Trophoblast cell (in vitro differentiated cells and primary cell): ENCODE results near the gene MYO1E.

Source experiments
- DNase-seq, 2 donors: peaks; one replicate each; pipeline ENCODE4 v3.0.0-alpha.2; 2016
- H2AFZ ChIP-seq: 2 replicates; pipeline ENCODE4 v1.6.1; 2013; ENCODE audit warnings: low read length, moderate library complexity, mild to moderate bottlenecking; ENCODE audit not compliant: insufficient read depth, poor library complexity
- H2AK5ac ChIP-seq: 2 replicates; pipeline ENCODE4 v1.6.1; 2013; ENCODE audit warnings: mild to moderate bottlenecking, low read length
- H2BK120ac ChIP-seq: 2 replicates; pipeline ENCODE4 v1.6.1; 2013; ENCODE audit warnings: low read length, mild to moderate bottlenecking, moderate library complexity; ENCODE audit not compliant: insufficient read depth, poor library complexity
- H2BK12ac ChIP-seq: 2 replicates; pipeline ENCODE4 v1.6.1; 2013; ENCODE audit warnings: mild to moderate bottlenecking, low read length, moderate library complexity
- H2BK5ac ChIP-seq: 2 replicates; pipeline ENCODE4 v1.6.1; 2013; ENCODE audit warnings: low read length, low read depth, moderate library complexity, mild to moderate bottlenecking; ENCODE audit not compliant: poor library complexity
- H3K14ac ChIP-seq: 2 replicates; pipeline ENCODE4 v1.6.1; 2013; ENCODE audit warnings: mild to moderate bottlenecking, low read length
- H3K18ac ChIP-seq: 2 replicates; pipeline ENCODE4 v1.6.1; 2013; ENCODE audit warnings: mild to moderate bottlenecking, low read length
- H3K23ac ChIP-seq: 2 replicates; pipeline ENCODE4 v1.6.1; 2013; ENCODE audit warnings: low read length
- H3K27ac ChIP-seq: 2 replicates; pipeline ENCODE4 v1.5.1; 2013; ENCODE audit warnings: low read depth, mild to moderate bottlenecking, inconsistent platforms, low read length, moderate library complexity
- H3K27me3 ChIP-seq: 2 replicates; pipeline ENCODE4 v1.6.1; 2013; ENCODE audit warnings: inconsistent platforms, mild to moderate bottlenecking, low read length, moderate library complexity; ENCODE audit not compliant: insufficient read depth
- H3K36me3 ChIP-seq, 2 experiments: 1 replicate in 1 of 2; 2 replicates in 1 of 2; pipeline ENCODE4 v1.6.1; 2013; ENCODE audit warnings: low read length in 2 of 2, mild to moderate bottlenecking in 2 of 2, moderate library complexity in 1 of 2; ENCODE audit not compliant: insufficient read depth in 2 of 2, control insufficient read depth in 1 of 2
- H3K4ac ChIP-seq: 2 replicates; pipeline ENCODE4 v1.6.1; 2013; ENCODE audit warnings: low read depth, mild to moderate bottlenecking, low read length, moderate library complexity
- H3K4me1 ChIP-seq, 2 experiments: 1 replicate in 1 of 2; 2 replicates in 1 of 2; pipeline ENCODE4 v1.6.1; 2013; ENCODE audit warnings: low read length in 2 of 2, mild to moderate bottlenecking in 2 of 2, moderate library complexity in 1 of 2; ENCODE audit not compliant: insufficient read depth in 2 of 2, control insufficient read depth in 1 of 2
- H3K4me2 ChIP-seq: 2 replicates; pipeline ENCODE4 v1.6.1; 2013; ENCODE audit warnings: inconsistent platforms, mild to moderate bottlenecking, low read length, moderate library complexity
- H3K4me3 ChIP-seq: 2 replicates; pipeline ENCODE4 v1.5.1; 2013; ENCODE audit warnings: mild to moderate bottlenecking, low read depth, low read length, inconsistent platforms
- H3K79me1 ChIP-seq: one replicate; pipeline ENCODE4 v1.6.1; 2013; ENCODE audit warnings: low read length
- H3K79me2 ChIP-seq: 2 replicates; pipeline ENCODE4 v1.6.1; 2013; ENCODE audit warnings: low read length, mild to moderate bottlenecking; ENCODE audit not compliant: control insufficient read depth, insufficient read depth, poor library complexity
- H3K9ac ChIP-seq: 2 replicates; pipeline ENCODE4 v1.6.1; 2013; ENCODE audit warnings: mild to moderate bottlenecking, low read length
- H3K9me3 ChIP-seq: 2 replicates; pipeline ENCODE4 v1.6.1; 2013; ENCODE audit warnings: low read depth, mild to moderate bottlenecking, control low read depth, inconsistent platforms, low read length; ENCODE audit not compliant: insufficient read depth
- H4K12ac ChIP-seq: 2 replicates; pipeline ENCODE4 v1.6.1; 2013; ENCODE audit warnings: low read depth, mild to moderate bottlenecking, low read length, moderate library complexity
- H4K8ac ChIP-seq: 2 replicates; pipeline ENCODE4 v1.6.1; 2013; ENCODE audit warnings: low read depth, mild to moderate bottlenecking, low read length, moderate library complexity
- H4K91ac ChIP-seq: one replicate; pipeline ENCODE4 v1.6.1; 2013; ENCODE audit warnings: low read depth, mild to moderate bottlenecking, low read length, moderate library complexity
- WGBS: extraction: QIAGEN DNeasy Blood & Tissue Kit; methylation state at CpG from one replicate; pipeline ENCODE4 v1.1.7; 2013; ENCODE audit warnings: missing lambda C conversion rate; ENCODE audit not compliant: insufficient read length, insufficient coverage; ENCODE audit errors: extremely low coverage; 5-methylcytosine and 5-hydroxymethylcytosine counted together

MYO1E gene

DNA sequence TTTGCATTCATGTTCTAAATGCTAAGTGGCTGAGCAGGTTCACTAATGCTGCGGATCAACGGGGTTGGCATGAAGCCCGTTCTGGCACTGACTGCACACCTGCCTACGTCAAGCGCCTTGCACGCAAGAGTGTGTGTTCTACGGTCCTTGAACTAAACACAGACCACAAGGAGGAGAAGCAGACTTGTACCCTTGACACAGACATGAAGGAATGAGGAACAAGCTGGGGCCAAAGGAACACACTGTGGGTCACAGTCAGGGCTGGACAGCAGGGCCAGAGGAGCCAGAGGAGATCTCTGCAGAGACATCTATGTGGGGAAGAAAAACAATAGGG lies 214.0 kb downstream of the MYO1E start:
- Histone ChIP-seq H3K4ac (no peak overlapping the region), H2BK12ac (no peak overlapping the region), H3K36me3 (peaks cover 25 to 27% of the 10 kb centered on the region in 2 experiments), H2BK5ac (no peak overlapping the region), H3K79me1 (no peaks in the 10 kb centered on the region), H2AK5ac (no peak overlapping the region), H3K27ac (no peak overlapping the region), H3K9me3 (no peaks in the 10 kb centered on the region), H4K12ac (no peak overlapping the region), H4K91ac (no peak overlapping the region), H3K27me3 (no peaks in the 10 kb centered on the region), H3K9ac (no peak overlapping the region), H3K4me2 (no peak overlapping the region), H3K4me3 (no peak overlapping the region), H3K23ac (no peak overlapping the region), H3K14ac (no peak overlapping the region), H2AFZ (no peak overlapping the region), H3K4me1 (no peaks in the 10 kb centered on the region), H3K18ac (no peak overlapping the region), H4K8ac (no peak overlapping the region), H2BK120ac (no peak overlapping the region), H3K79me2 (no peaks in the 10 kb centered on the region)
- DNase-seq, result no peak
- no CpG with 5 or more reads among the region's 7 CpGs for WGBS

DNA sequence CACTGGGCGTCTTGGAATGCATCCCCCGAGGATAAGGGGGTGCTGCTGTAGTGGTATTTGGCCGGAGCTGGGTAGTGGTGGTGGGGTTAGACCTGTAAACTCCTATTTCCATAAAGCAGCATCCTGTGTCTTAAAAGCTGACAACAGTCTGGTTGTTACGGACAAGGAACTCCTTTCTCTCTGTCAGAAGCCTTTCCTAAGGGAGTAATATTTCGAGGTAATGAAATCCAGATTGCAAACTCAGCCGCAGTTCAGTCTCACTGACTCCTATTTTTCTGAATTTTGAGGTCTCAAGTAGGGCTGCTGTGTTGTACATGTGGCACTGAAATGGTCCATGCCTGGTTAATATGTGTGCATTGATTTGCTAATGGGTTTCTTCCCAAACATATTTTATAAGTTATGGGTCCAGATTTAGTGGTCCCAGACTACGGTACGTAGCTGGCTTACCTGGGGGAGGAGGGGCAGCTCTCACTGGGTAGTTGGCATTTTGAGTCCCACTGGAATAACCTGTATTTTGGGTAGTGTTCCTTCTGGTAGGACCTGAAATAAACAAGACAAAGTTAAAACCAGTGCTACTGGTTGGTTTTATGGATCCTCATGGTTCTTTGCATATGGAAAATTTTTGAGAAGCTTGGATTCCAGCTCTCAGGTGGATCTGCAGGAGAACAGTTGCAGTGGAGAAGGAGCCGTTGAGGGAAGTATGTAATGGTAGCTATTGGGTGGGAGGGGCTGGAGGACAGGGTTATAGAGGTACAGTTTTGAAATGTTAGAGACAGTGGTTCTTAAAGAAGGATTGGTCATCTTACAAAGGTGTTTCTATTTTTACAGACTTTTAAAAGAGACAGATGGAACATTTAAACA lies 214.6 kb downstream of the MYO1E start:
- Histone ChIP-seq H4K91ac (no peak overlapping the region), H3K14ac (no peak overlapping the region), H3K4me1 (no peaks in the 10 kb centered on the region), H3K23ac (no peak overlapping the region), H3K4me2 (no peak overlapping the region), H2BK5ac (no peak overlapping the region), H3K27me3 (no peaks in the 10 kb centered on the region), H3K18ac (no peak overlapping the region), H3K79me1 (no peaks in the 10 kb centered on the region), H3K4ac (no peak overlapping the region), H3K4me3 (no peak overlapping the region), H3K36me3 (peaks cover 27 to 32% of the 10 kb centered on the region in 2 experiments), H3K27ac (no peak overlapping the region), H2AFZ (no peak overlapping the region), H4K12ac (no peak overlapping the region), H4K8ac (no peak overlapping the region), H2BK12ac (no peak overlapping the region), H3K9me3 (no peaks in the 10 kb centered on the region), H3K79me2 (no peaks in the 10 kb centered on the region), H2AK5ac (no peak overlapping the region), H2BK120ac (no peak overlapping the region), H3K9ac (no peak overlapping the region)
- no CpG with 5 or more reads among the region's 9 CpGs for WGBS
- DNase-seq, result no peak

DNA sequence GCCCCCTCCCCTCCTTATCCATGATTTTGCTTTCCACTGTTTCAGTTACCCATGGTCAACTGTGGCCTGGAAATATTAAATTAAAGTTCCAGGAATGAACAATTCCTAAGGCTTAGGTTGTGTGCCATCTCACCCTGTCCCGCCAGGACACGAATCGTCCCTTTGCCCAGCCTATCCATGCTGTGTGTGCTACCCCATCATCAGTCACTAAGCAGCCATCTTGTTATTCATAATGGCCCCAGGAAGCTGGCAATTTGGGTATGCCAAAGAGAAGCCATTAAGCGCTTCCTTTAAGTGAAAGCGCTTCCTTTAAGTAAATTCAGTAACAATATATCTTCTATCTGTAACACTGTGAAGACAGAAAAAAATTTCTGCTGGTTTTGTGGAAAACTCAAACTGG lies 215.3 kb downstream of the MYO1E start:
- no peak overlapping the region for H2BK12ac ChIP-seq
- no peak overlapping the region for H2AK5ac ChIP-seq
- H3K79me1 ChIP-seq, result no peaks in the 10 kb centered on the region
- no peak overlapping the region for H3K27ac ChIP-seq
- H3K27me3 ChIP-seq, result no peaks in the 10 kb centered on the region
- no peak overlapping the region for H3K4ac ChIP-seq
- no peak overlapping the region for H3K23ac ChIP-seq
- H3K36me3 ChIP-seq, result peaks cover 27 to 38% of the 10 kb centered on the region in 2 experiments
- no peak overlapping the region for H3K4me2 ChIP-seq
- no peaks in the 10 kb centered on the region for H3K79me2 ChIP-seq
- no peaks in the 10 kb centered on the region for H3K9me3 ChIP-seq
- no peak overlapping the region for H2AFZ ChIP-seq
- no peaks in the 10 kb centered on the region for H3K4me1 ChIP-seq
- no peak overlapping the region for H2BK5ac ChIP-seq
- H3K18ac ChIP-seq, result no peak overlapping the region
- no peak for DNase-seq
- no peak overlapping the region for H3K4me3 ChIP-seq
- no peak overlapping the region for H4K12ac ChIP-seq
- no peak overlapping the region for H4K8ac ChIP-seq
- no peak overlapping the region for H3K9ac ChIP-seq
- WGBS, result no CpG with 5 or more reads among the region's 5 CpGs
- no peak overlapping the region for H4K91ac ChIP-seq
- no peak overlapping the region for H2BK120ac ChIP-seq
- no peak overlapping the region for H3K14ac ChIP-seq

DNA sequence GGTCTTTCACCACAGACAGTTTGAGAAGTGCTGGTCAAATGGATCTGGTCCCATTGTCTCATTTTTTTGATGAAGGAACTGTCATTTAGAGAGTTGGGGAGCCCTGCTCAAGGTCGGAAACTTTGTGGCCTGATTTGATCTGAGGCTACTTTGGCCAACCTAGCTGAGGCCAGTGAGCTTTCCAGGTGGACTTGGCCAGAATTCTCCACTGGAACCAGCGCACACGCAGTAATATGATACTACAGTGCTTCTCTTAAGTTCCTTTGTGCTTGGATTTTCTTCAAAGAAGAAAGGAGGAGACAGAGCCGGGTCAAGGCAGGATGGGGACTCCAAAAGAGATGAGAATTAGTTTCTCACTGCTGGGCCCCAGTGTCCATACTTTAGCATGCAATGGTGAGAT lies 217.2 kb downstream of the MYO1E start:
- DNase-seq, result no peak
- Histone ChIP-seq H4K91ac (no peak overlapping the region), H2BK120ac (no peak overlapping the region), H3K4ac (no peak overlapping the region), H3K18ac (no peak overlapping the region), H3K4me1 (no peaks in the 10 kb centered on the region), H2AFZ (no peak overlapping the region), H3K9ac (no peak overlapping the region), H4K12ac (no peak overlapping the region), H3K36me3 (peaks cover 26 to 36% of the 10 kb centered on the region in 2 experiments), H4K8ac (no peak overlapping the region), H3K14ac (no peak overlapping the region), H3K79me2 (no peaks in the 10 kb centered on the region), H3K4me3 (no peak overlapping the region), H3K27ac (no peak overlapping the region), H2BK5ac (no peak overlapping the region), H3K79me1 (no peaks in the 10 kb centered on the region), H3K23ac (no peak overlapping the region), H2BK12ac (no peak overlapping the region), H3K4me2 (no peak overlapping the region), H2AK5ac (no peak overlapping the region), H3K9me3 (no peaks in the 10 kb centered on the region), H3K27me3 (no peaks in the 10 kb centered on the region)
- WGBS, result no CpG with 5 or more reads among the region's 4 CpGs
